ENCODE measurements around the gene CENPV. TPM values are rescaled to one million over a fixed set of nuclear protein-coding genes. Genes with fewer than 3 reads are reported as not detected.

Gene CENPV
- total RNA-seq, 4 donors from 2014 or later, result 2.1 to 4.9 (median 3.8) TPM

DNA sequence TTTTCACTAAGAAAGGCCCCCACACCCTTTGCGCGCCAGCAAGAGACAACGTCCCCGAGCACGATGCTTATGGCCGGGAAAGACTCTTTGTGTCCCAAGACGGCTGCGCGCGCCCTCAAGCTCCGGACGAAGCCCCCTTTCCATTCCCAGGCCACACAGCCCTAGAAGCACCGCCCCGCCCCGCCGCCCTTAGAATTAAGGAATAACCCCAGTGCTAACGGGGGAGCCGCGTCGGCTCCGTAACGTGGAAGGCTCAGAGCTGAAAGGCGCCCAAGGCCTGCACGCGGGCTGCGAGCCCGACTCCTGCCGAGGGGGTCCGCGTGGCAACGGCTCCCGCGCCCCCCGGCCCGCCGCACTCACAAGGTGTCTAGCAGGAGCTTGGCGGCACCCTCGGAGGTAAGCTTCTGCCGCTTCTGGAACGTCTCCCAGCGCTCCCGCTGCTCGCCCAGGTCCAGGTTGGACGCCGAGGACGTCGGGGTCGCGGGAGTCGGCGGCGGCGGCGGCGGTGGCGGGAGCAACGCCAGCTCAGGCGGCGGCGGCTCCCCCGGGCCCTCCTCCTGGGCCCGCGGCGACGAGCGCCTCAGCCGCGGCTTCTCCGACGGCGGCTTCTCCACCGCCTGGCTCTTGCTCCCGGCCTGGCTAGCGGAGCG is 477 bp downstream of the CENPV start:
- DNase-seq (ENCODE audit: low spot score in 2 of 2), result peak in 1 of 2 donors; percentile 87
- TF ChIP-seq, protein P1, sequence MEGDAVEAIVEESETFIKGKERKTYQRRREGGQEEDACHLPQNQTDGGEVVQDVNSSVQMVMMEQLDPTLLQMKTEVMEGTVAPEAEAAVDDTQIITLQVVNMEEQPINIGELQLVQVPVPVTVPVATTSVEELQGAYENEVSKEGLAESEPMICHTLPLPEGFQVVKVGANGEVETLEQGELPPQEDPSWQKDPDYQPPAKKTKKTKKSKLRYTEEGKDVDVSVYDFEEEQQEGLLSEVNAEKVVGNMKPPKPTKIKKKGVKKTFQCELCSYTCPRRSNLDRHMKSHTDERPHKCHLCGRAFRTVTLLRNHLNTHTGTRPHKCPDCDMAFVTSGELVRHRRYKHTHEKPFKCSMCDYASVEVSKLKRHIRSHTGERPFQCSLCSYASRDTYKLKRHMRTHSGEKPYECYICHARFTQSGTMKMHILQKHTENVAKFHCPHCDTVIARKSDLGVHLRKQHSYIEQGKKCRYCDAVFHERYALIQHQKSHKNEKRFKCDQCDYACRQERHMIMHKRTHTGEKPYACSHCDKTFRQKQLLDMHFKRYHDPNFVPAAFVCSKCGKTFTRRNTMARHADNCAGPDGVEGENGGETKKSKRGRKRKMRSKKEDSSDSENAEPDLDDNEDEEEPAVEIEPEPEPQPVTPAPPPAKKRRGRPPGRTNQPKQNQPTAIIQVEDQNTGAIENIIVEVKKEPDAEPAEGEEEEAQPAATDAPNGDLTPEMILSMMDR (IDR thresholded peaks at IDR 0.05), result no peak
- TF ChIP-seq POLR2A (IDR thresholded peaks at IDR 0.05), result no peak
- intact Hi-C loops (cut with DNase I; ENCODE audit: low total_unique reads), result loop anchor here (10.0 kb wide), 1 partner anchor 172 kb away; no protein-coding TSS in a partner anchor

DNA sequence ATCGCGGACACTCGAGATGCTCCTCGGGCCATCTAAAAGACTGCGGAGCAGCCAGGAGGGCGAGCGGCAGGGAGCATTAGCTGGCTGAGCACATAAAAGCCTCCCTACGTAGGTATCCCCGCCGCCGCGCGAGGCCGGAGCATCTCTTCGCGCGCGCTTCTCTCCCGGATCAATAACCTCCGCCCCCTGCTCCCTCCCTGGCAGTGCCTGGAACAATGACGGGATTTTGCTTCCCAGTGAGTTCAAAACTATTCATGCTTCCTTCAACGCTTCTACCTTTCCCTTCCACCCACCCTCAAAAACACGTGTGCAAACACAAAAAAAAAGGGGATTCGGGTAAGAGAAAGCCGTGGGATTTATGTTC is 984 bp downstream of the CENPV start:
- no peak for TF ChIP-seq POLR2A (IDR thresholded peaks at IDR 0.05)
- TF ChIP-seq, protein P1 (IDR thresholded peaks at IDR 0.05), result no peak
- 1 to 2% methylated on average over 25 of the region's 25 CpGs for WGBS, 2 donors
- intact Hi-C loops (cut with DNase I; ENCODE audit: low total_unique reads), result loop anchor here (10.0 kb wide), 1 partner anchor 173 kb away; no protein-coding TSS in a partner anchor
- DNase-seq (ENCODE audit: low spot score in 2 of 2), result no peak
- no peak overlapping the region for H3K4me3 ChIP-seq (ENCODE audit: low read depth, poor library complexity, severe bottlenecking)

More for the DNA sequence above, 477 bp downstream of the CENPV start:
- H3K4me3 ChIP-seq (ENCODE audit: low read depth, poor library complexity, severe bottlenecking), result peak overlapping the region; percentile 53
- 0 to 1% methylated on average over 45 to 71 of the region's 75 CpGs for WGBS, 2 donors

DNA sequence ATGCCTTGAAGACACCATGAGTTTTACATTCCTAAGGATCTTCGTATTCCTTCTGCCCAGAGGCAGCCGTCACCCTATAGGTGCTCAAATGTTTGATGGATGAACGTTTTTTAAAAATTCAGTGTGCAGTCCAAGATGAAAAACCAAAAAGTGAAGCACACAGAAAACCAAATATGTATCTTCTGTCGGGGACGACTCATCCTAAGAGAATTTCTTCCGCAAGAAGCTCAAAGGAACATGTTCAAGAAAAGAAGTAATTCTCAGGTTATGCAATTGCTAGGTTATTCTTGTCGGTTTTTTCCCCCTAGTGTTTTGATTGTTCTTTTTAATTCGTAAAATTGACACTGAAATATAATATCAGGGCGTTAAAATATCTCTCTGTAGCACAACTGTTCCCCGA is 1.4 kb downstream of the CENPV start:
- intact Hi-C loops (cut with DNase I; ENCODE audit: low total_unique reads), result loop anchor here (10.0 kb wide), 1 partner anchor 173 kb away; no protein-coding TSS in a partner anchor
- WGBS, 2 donors, result 45% methylated on average over 10 of the region's 10 CpGs
- H3K4me3 ChIP-seq (ENCODE audit: low read depth, poor library complexity, severe bottlenecking), result no peak overlapping the region
- TF ChIP-seq, protein P1 (IDR thresholded peaks at IDR 0.05), result no peak
- TF ChIP-seq POLR2A (IDR thresholded peaks at IDR 0.05), result no peak
- DNase-seq (ENCODE audit: low spot score in 2 of 2), result no peak

DNA sequence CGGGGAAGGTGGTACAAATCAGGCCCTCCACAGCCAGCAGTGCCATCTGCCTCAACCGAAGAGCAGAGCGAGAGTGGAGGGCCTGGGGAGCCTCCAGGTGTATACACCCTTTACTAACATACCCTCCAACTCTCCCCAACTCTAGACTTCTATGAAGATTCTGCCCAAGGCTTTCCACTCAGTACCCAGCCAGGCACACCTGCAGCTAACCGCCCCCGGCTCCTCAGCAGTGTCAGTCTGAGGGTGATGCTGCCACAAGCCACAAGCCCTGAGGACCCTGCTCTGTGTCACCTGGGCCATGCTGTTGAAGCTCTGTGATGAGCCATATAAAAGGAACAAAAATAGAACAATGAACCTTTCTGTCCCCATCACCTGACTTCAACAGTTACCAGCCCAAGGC is 3.8 kb downstream of the CENPV start:
- DNase-seq (ENCODE audit: low spot score in 2 of 2), result no peak
- intact Hi-C loops (cut with DNase I; ENCODE audit: low total_unique reads), result no loop called here
- WGBS, 2 donors, result 93 to 97% methylated on average over 5 of the region's 5 CpGs
- no peak overlapping the region for H3K4me3 ChIP-seq (ENCODE audit: low read depth, poor library complexity, severe bottlenecking)
- TF ChIP-seq, protein P1 (IDR thresholded peaks at IDR 0.05), result no peak
- no peak for TF ChIP-seq POLR2A (IDR thresholded peaks at IDR 0.05)

DNA sequence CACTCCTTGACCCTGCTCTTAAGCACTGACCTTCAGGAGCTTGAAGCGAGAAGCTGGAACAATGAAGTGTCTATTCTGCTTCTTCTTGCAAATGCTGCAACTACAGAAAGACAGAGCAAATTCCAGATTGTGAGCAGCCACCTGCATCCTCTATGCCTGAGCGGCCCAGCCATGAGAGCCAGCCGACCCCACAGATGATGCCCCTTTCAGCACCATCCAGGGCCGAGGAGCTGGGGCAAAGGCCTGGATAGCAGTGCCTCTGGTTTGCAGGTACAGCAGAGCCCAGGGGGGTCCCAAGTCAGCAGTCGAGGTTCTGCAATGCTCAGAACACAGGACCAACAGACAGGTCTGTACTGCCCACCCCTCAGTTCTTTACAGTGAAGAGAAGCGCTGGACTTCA is 4.7 kb downstream of the CENPV start:
- TF ChIP-seq, protein P1 (IDR thresholded peaks at IDR 0.05), result no peak
- no peak for TF ChIP-seq POLR2A (IDR thresholded peaks at IDR 0.05)
- WGBS, 2 donors, result 91 to 96% methylated on average over 6 of the region's 6 CpGs
- DNase-seq (ENCODE audit: low spot score in 2 of 2), result no peak

More for the DNA sequence above, 4.7 kb downstream of the CENPV start:
- intact Hi-C loops (cut with DNase I; ENCODE audit: low total_unique reads), result no loop called here
- no peak overlapping the region for H3K4me3 ChIP-seq (ENCODE audit: low read depth, poor library complexity, severe bottlenecking)
